ENCODE data around the gene SAMD7. TPM values are rescaled to one million over a fixed set of nuclear protein-coding genes. Genes with fewer than 3 reads are reported as not detected.
A peak's percentile ranks its signal among the peaks of the same experiment; 100 is the strongest.

Gene SAMD7
- total and polyA plus RNA-seq, 8 donors: not detected

- WGBS, 2 donors: 60 to 77% methylated on average over 6 of the region's 6 CpGs
- no peaks in the 10 kb centered on the region for H3K27me3 ChIP-seq
- H3K27ac ChIP-seq: peak overlapping the region in 1 of 4 donors; percentile 13
- no peaks in the 10 kb centered on the region for H3K4me1 ChIP-seq
- no peak for TF ChIP-seq CTCF (IDR thresholded peaks at IDR 0.05)
- H3K4me3 ChIP-seq: no peak overlapping the region
- H3K9me3 ChIP-seq: no peaks in the 10 kb centered on the region
- intact Hi-C loops (cut with DNase I): no loop called here
- ATAC-seq: peak in 1 of 4 donors; percentile 53
- no peaks in the 10 kb centered on the region for H3K36me3 ChIP-seq
- no peak for DNase-seq
- FAIRE-seq: no peak
Observed at GRCh38 chr3:169954142-169954756, 42.9 kb downstream of the SAMD7 start.

- Histone ChIP-seq H3K27ac (no peak overlapping the region), H3K4me3 (no peak overlapping the region), H3K9me3 (no peaks in the 10 kb centered on the region), H3K4me1 (no peaks in the 10 kb centered on the region), H3K27me3 (no peaks in the 10 kb centered on the region), H3K36me3 (no peaks in the 10 kb centered on the region)
- DNase-seq (no peak), FAIRE-seq (no peak), ATAC-seq (no peak)
- no peak for TF ChIP-seq CTCF (IDR thresholded peaks at IDR 0.05)
- WGBS, 2 donors: 62 to 78% methylated on average over 2 of the region's 2 CpGs
- intact Hi-C loops (cut with DNase I): no loop called here
Observed at GRCh38 chr3:169955406-169955805, 44.0 kb downstream of the SAMD7 start.

- FAIRE-seq: no peak
Observed at GRCh38 chr3:169964176-169964575, 52.8 kb downstream of the SAMD7 start.

GRCh38 chr3:169965562-169966427, 54.4 kb downstream of the SAMD7 start:
- Histone ChIP-seq H3K4me3 (peak overlapping the region; percentile 39 to 91 (median 77)), H3K27ac (peak overlapping the region; percentile 89 to 97 (median 94)), H3K9me3 (no peaks in the 10 kb centered on the region), H3K27me3 (no peaks in the 10 kb centered on the region), H3K4me1 (peaks cover 4 to 27% (median 15%) of the 10 kb centered on the region in 3 donors), H3K36me3 (no peaks in the 10 kb centered on the region)
- WGBS, 2 donors: 48 to 50% methylated on average over 21 of the region's 21 CpGs
- no peak for DNase-seq
- no peak for FAIRE-seq
- intact Hi-C loops (cut with DNase I): no loop called here
- ATAC-seq: peak; percentile 2 to 15 (median 6)
- no peak for TF ChIP-seq CTCF (IDR thresholded peaks at IDR 0.05)

More at GRCh38 chr3:169964176-169964575, 52.8 kb downstream of the SAMD7 start:
- Histone ChIP-seq H3K4me1 (peaks cover 0 to 14% (median 3%) of the 10 kb centered on the region in 3 donors), H3K4me3 (no peak overlapping the region), H3K36me3 (no peaks in the 10 kb centered on the region), H3K27me3 (no peaks in the 10 kb centered on the region), H3K27ac (no peak overlapping the region), H3K9me3 (no peaks in the 10 kb centered on the region)
- intact Hi-C loops (cut with DNase I): no loop called here
- TF ChIP-seq CTCF (IDR thresholded peaks at IDR 0.05): no peak
- no peak for ATAC-seq
- WGBS, 2 donors: 11 to 13% methylated on average over 2 of the region's 2 CpGs
- DNase-seq: no peak

Data from pancreas (tissue), 10 donors.